GM12874 (cell line): ENCODE data around the gene DDHD1.

Source experiments
- CTCF ChIP-seq: IDR thresholded peaks from 2 replicates; pipeline ENCODE4 v1.5.1; 2011; ENCODE audit warnings: low read depth, mild to moderate bottlenecking, control low read depth, low read length, moderate library complexity; ENCODE audit not compliant: insufficient read depth

DDHD1 gene

GRCh38 chr14:53004976-53005375 is 148.1 kb downstream of the DDHD1 start:
- no peak for TF ChIP-seq CTCF

DNA sequence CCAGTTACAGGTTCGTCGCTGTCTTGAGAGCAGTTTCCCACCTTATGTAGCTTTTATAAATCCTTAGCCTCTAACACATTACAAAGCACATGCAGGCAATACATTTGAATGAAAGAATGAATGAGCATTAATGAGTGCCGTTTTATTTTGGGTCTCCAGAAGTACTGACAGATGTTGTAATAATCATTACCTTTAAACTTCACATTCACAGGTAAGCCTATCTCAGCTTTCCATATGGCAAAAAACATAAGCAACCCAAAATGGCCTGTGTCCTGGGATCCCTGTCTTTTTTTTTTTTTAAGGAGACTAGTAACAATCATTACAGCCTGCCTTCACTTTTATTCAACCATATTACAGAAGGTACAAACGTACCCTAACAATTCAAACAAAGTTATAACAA is 149.3 kb downstream of the DDHD1 start:
- no peak for TF ChIP-seq CTCF

DNA sequence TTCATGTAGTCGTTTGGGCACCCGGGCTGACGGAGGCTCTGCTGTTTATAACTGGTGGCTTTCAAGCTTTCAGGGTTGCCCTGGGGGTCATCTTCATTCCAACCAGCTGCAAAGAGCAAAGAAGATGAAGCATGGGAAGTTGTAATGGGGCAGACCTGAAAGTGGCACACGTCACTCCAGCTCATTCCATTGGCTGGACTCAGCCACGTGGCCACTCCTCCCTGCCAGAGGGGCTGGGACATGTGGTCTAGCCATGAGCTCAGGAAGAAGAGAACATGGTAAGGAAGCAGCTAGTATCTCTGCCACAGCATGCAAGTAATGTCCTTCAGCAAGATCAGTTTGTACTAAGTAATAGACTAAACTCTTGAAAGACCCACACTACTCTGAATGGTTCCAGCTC is 150.5 kb downstream of the DDHD1 start:
- no peak for TF ChIP-seq CTCF

DNA sequence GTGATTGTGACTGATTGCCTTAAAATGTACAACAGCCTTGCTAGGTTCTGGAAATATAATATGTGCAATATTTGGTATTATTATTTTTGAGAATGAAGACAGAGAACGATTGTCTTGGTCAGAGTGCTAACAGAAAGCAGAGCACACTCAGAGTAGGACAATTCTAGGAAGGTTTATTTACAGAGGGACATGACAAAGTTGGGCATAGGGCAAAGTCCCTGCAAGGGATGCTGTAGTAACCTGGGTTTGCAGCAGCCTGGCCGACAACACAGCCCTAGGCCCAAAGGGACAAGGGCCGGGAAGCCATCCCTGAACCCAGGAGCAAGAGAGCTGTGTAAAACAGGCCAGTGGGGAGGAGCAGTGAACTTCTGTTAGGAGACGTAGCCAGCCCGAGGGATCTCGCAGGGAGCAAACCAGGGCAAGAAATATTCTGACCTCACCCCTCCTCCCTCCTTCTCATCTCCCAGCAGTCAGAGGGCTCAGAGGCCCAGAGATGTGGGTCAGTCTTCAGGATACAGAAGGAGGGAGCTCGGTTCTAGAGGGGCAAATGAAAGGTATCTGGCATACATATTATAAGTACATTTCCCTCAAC is 151.2 kb downstream of the DDHD1 start:
- TF ChIP-seq CTCF = no peak

DNA sequence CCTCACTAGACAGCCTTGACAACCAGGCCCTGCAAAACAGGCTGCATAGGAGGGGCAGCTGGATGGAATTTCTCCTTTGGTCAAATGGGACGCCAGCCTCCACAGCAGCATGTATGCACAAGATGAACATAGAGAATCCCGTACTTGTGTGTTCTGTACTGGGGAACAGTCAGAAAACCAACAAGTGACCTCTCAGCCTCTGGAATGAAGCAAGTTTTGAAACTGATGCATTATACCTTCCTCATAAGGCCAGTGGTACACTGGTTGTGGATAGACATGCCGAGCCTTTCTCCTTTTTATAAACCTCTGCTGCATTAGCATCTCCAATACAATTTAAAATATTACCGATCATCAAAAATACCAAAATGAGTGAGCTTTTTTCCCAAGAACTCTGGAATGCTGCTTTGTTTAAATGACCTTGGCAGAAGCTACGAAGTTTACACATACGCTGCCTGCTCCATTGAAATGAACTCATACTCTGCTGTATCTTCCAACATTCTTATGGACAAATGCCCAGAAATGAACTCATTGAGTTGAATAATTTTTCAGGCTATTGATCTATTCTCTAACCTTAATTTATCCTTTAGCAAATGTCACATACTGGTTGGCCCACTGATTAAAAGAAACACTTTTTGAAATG is 154.6 kb downstream of the DDHD1 start:
- no peak for TF ChIP-seq CTCF

DNA sequence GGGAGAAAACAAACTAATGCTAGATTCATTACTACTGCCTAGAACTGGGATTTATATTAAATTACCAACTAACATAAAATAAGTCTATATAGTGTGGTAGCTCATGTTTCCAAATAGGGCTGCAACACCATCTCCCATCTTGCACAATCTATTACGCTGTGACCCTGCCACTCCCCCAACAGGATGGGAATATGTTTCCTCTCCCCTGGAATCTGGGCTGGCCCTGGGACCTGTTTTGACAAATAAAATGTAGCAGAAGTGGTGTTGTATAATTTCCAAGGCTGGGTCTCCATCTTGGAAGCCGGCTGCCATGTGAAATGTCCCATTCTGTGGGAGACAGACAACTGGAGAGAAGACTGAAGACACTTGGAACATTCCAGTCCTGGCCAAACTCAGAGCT is 156.6 kb downstream of the DDHD1 start:
- TF ChIP-seq CTCF = no peak

GRCh38 chr14:52995998-52996397 is 157.1 kb downstream of the DDHD1 start:
- no peak for TF ChIP-seq CTCF
